Measurements from ENCODE around the gene NEO1.

NEO1 gene, protein sequence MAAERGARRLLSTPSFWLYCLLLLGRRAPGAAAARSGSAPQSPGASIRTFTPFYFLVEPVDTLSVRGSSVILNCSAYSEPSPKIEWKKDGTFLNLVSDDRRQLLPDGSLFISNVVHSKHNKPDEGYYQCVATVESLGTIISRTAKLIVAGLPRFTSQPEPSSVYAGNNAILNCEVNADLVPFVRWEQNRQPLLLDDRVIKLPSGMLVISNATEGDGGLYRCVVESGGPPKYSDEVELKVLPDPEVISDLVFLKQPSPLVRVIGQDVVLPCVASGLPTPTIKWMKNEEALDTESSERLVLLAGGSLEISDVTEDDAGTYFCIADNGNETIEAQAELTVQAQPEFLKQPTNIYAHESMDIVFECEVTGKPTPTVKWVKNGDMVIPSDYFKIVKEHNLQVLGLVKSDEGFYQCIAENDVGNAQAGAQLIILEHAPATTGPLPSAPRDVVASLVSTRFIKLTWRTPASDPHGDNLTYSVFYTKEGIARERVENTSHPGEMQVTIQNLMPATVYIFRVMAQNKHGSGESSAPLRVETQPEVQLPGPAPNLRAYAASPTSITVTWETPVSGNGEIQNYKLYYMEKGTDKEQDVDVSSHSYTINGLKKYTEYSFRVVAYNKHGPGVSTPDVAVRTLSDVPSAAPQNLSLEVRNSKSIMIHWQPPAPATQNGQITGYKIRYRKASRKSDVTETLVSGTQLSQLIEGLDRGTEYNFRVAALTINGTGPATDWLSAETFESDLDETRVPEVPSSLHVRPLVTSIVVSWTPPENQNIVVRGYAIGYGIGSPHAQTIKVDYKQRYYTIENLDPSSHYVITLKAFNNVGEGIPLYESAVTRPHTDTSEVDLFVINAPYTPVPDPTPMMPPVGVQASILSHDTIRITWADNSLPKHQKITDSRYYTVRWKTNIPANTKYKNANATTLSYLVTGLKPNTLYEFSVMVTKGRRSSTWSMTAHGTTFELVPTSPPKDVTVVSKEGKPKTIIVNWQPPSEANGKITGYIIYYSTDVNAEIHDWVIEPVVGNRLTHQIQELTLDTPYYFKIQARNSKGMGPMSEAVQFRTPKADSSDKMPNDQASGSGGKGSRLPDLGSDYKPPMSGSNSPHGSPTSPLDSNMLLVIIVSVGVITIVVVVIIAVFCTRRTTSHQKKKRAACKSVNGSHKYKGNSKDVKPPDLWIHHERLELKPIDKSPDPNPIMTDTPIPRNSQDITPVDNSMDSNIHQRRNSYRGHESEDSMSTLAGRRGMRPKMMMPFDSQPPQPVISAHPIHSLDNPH (N-terminal part only)

DNA sequence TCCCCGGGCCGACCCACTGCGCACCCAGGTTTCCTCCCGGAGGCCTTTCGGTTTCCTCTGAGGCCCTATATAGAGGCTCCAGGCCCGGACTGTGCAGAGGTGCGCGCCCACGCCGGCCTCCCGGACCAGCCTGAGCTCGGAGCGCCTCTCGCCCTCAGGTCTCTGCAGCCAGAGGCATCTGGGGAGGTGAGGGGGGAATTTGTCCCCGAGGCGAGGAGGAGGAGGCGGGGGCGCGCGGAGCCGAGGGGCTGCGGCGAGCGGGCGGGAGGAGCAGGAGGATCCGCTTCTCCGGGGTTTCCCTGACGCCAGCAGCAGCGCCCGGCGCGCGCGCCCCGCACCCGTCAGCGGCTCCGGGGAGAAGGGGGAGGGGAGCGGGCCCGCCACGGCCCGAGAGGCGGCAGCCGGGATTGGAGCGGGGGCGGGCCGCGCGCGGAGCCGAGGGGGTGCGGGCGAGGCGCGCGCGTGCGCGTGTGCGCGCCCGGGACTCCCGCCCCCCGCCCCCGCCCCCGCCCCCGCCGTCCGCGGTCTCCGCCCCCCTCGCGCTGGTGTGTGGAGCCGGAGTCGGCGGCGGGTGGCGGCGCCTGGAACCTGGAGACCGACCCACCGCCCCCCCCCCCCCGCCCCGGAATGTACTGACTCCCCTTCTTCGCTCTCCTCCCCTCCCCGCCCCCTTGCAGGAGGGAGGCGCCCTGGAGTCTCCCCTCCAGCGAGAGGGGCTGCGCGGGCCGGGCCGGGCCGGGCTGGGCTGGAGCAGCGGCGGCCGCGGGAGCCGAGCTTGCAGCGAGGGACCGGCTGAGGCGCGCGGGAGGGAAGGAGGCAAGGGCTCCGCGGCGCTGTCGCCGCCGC lies at the start of gene NEO1:
NEO1 (plus strand) TSS at position 657 of the 846 bp plus-strand sequence. CDS start 213 bp downstream, outside the sequence.
- peak; percentile 36 for DNase-seq

DNA sequence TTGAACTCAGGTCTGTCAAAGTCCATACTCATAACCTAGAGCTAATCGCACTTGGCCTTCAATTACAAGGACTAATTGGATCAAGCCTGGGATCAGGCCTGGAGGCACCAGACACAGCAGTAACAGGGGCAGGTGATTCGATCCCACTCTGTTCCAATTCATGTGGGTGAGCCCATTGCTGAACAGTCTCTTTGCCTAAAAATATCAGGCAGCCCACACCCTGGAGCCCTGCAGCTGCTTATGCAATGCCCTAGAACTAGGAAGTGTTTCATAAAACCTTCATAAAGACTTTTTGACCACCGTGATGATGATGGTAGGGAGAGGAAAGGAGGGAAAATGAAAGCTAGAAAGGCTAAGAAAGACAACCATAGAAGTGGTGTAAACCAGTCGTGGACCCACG lies 47.8 kb upstream of the NEO1 start:
- DNase-seq, result no peak

DNA sequence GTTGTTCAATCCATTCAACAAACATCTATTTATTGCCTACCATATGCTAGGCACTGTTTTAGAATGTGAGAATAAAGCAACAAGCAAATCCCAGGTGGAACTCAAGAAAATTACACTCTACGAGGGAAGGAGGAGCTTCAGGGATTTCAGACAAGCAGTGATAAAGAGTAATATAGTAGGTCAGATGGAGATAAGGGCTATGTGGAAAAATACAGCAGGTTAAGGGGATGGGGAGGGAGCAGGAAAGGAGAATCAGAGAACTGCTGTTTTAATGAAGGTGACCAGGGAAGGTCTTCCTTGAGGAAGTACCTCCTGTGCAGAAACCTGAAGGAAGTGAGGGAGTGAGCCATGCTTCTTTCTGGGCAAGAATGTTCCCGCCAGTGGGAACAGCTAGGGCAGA lies 47.2 kb upstream of the NEO1 start:
- DNase-seq, result no peak

DNA sequence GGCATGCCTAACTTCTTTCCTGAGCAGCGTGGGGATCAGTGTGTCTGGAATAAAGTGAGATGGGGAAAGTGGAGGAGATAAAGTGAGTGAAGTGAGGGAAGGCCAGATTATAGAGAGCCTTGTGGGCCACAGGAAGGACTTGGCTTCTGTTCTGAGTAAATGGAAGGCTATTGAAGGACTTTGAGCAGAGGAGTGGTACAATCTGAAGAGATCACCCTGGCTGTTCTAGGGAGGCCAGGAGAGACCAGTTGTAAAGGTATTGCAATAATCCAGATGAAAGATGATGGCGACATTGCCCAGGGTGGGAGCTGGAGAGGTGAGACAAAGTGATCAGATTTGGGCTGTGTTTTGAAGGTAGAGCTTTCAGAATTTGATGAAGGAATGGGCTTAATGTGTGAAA lies 46.8 kb upstream of the NEO1 start:
- DNase-seq, result no peak

DNA sequence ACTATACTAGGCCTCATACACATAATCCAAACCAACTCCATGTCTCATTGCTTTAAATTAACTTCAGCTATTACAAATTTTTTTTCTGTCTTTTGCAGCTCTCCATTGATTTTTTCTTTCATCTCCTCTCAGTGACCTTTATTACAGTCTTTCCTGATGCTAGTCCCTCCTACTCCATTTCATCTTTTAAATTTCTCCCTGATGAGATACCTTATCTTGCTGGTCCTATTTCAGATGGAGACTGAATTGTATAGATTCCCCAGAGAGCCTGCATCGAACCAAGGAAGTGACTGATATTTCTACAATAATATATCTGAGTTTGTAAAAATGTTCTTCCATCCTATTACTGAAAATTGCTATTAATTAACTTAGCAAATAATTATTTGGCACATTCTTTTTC lies 45.7 kb upstream of the NEO1 start:
- DNase-seq, result no peak

DNA sequence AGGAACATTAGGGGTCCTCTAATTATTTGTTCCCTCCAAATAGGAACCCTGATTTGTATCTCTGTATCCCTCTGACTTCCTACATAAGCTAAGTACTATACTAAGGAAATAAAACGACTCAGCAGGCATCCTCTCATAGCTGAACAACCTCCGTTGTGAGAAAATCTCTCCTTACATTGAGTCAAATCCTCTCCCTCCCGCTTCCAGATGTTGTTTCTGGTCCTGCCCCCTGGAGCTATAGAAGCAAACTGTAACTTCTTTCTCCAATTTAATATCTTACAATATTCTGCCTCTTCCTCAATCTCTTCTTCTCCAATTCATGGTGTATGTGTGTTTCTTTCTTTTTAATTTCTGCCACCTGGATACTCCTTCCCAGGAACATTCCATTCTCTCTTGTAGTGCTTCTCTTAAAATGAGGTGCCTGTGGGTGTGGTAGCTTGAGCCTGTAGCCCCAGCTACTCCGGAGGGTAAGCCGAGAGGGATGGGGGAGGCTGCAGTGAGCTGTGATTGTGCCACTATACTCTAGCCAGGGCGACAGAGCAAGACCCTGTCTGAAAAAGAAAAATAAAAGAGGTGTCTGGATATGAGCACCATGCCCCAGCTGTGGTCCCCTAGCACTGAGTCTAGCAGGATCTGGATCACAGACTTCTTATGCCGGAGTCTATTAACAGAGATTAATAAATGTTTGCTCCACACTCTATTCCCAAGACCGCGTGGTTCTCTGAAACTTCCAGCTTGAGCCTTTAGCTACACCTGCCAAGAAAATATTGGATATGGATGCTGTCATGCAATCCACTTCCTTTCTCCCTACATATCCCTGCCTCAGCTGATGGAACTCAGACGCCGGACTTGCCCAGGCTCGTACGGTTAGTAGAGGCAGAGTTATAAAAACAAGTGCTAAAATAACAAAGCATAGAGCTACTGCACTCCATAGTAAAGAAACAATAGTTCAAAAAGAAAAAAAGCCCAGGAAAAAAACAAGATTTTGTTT lies 42.9 kb upstream of the NEO1 start:
- no peak for DNase-seq

DNA sequence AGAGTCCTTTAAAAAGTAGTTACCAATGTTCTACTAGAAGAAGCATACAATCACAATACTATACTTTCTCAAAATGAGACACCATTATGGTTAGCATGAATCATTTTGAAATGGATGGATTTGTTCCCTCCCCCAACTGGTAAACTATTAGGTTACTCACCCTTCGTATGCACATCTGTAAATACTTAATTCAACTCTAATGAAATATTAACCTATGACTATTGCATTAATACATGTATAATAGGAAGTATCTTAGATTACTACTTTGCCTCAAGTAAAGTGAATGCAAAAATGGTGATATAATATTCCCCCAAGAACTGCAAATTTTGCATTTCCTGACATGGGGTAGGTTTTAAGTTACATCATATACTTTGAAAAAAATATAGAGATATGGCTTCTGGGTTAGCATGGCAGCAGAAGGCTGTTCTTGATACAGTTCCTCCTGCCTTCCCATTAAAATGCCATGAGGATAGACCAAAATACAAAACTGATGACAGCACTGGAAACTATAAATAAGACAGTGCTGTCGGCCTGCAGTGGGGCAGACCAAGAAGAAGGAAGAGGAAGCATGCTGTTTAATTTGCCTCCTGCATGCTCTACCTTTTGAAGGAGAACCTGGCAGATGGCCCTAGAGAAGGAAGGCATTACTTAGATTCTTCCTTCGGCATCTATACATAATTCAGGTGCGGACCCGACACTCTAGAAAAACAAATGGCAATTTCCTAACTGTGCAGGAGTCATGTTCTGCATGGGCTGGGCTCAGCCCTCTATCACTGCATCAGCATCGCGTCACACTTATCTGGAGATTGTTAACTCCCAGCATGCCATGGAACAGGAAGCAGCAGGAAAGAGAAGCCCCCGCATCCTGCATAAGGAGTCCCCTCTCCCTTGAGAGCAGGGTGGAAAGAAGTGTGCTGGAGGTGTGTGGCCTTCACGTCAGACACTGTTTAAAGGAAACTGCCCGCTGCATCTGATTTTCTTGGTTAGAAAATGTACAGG lies 41.8 kb upstream of the NEO1 start:
- DNase-seq, result no peak

DNA sequence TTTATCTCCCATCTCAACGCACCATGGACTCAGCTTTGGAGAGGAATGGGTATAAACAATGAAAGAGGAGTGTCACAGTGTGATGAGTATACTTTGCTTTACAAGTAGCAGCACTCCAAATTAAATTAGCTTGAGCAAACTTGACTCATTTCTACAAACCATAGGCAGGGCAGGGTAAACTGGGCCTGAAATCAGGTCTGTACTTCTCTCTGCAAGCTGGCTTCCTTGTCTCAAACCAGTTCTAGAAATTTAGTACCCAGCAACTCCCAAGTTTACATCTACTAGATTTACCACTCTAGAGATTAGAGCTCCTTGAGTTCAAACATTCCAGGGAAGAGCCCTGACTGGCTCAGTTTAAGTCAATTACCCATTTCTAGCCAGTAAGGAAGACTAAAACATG lies 37.4 kb upstream of the NEO1 start:
- DNase-seq, result no peak

DNA sequence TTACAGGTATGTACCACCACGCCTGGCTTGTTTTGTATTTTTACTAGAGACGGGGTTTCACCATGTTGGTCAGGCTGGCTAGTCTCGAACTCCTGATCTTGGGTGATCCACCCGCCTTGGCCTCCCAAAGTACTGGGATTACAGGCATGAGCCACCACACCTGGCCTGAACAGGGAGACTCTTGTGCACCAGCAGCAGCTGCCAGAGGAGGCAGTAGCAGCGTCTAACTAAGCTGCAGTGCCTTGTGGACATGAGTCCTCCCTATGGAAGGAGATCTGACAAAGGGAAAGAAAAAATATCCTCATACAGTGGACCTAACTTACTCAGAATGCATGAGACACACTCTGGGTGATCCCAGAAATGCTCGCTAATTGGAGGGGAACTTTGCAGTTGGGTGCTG lies 36.8 kb upstream of the NEO1 start:
- no peak for DNase-seq

DNA sequence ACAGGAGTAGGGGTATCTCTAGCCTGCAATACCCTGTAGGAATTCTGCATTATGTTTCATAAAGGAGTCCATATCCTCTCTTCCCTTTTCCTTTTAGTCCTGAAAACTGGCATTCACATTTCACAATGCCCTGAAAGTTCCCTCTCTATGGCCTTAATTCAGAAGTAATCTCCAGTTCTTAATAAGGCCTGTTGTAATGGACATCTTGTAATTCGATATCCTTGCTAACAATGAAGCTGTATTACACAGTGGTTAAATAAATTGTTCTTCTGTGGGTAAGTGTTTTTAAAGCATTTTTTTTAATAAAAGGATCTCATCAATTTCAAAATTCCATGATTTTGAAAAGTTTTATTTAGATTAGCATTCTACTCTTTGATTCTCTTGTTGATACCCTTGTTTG lies 34.3 kb upstream of the NEO1 start:
- DNase-seq, result no peak

DNA sequence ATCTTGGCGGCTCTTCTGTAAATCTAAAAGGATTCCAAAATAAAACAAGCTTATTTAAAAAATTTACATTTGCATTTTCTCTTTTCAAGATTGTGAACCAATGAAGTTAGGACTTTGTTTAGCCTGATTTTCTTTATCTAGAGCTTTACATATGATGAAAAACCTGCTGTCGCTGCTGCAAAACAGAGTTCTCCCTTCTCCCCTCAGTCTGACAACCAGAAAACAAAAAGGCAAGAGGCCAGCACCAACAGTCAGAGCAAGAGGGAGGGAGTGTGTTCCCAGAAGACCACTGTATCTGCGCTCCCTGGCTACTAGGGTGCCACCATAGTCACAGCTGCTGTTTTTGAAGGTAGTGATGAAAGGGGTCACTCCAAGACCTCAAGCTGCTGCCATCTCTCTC lies 33.1 kb upstream of the NEO1 start:
- no peak for DNase-seq

DNA sequence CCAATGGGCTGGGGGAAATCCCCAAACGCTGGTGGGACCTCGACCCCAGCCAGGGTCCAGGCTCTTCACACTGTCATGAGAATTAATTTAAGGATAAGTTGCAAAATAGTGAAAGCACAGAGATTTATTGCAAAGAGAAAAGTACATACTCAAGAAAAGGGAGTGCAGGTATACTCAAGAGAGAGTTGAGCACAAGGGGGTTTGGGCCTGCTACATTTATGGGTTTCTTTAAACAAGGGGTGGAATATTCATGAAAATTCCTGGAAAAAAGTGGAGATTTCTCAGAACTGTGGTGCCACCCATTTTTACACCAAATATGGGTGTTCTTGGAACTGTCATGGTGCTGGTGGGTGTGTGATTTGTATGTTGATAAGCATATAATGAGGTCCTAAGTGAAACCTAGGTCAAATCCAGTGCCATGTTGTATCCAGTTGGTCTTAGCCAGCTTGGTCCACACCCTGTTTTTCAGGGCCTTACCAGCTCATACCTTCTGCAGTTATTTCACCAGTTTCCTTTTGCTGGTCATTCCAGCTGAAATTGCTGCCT lies 32.6 kb upstream of the NEO1 start:
- DNase-seq, result no peak

DNA sequence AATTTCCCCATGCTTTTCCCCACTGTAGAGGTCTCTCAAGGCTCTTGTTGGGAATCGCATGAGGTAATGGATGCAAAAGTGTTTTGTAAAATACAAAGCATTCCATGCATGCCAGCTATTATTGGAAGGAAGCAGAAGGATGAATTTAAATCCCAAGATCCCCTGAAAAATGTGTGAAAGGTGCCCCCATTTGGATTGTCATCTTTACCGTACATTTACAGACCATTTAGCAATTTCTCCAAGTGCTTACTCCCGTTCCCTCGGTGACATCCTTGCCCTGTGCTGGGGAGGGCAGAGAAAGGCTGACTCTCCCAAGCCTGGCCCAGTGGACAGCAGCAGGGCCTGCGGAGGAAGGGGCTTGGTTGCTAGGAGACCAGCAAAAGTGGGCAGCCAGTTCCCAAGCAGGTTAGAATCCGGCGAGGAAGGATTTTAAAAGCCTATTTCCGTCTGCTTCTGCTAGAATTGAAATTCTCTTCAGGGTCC lies 31.1 kb upstream of the NEO1 start:
- DNase-seq, result no peak

DNA sequence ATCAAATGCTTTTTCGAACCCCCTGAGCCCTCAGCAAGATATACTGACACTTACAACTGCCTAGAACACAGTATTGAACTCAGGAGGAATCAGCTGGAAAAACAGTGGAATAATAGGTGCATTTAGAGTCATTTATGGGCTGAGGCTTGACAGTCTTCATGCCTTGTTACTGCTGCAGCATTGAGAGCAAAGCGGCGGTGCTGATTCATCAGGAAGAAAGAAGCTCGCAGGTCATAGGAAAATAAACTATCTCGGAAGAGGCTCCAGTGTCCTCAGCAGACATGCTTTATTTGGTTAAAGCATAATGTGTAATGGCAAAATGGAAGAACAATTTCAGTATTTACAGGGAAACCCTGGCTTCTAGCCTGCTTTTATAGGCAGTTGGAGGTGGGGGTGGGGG lies 30.1 kb upstream of the NEO1 start:
- DNase-seq, result no peak

DNA sequence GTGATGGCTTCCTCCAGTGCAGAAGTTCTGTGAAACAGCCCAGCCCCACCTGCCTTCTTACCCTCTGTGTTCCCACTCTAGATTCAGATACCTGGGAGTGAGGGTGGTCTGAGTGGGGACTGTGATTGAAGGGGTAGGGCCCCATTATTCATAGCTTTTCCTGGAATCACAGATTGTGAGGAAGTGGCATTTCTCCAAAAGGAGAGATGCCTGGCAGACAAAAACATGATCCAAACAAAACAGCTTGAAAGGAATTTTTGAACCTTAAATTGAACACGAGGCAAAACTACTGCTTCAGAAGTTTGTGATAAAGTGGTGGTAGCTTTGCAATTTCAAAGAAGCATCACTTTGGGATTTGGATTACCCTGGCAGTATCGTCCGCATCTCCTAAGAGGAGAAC lies 29.2 kb upstream of the NEO1 start:
- no peak for DNase-seq

DNA sequence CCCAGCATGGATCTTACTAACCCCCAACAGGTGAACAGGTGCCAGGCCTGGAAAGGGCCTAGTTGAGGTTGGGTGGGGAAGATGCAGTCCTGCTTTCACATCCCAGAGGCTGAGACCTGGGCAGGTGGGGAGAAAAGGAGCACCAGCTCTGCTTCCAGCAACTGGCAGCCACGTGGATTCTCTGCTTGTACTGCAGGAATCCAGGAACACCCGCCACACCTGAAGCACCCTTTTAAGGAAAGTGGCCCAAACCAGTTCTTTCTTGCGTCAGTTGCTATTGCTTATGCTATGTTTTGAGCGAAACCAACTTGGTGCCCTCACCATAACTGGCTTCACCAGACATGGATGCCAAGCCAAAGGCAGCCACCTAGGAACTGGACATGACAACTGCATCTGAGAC lies 28.1 kb upstream of the NEO1 start:
- DNase-seq, result no peak

DNA sequence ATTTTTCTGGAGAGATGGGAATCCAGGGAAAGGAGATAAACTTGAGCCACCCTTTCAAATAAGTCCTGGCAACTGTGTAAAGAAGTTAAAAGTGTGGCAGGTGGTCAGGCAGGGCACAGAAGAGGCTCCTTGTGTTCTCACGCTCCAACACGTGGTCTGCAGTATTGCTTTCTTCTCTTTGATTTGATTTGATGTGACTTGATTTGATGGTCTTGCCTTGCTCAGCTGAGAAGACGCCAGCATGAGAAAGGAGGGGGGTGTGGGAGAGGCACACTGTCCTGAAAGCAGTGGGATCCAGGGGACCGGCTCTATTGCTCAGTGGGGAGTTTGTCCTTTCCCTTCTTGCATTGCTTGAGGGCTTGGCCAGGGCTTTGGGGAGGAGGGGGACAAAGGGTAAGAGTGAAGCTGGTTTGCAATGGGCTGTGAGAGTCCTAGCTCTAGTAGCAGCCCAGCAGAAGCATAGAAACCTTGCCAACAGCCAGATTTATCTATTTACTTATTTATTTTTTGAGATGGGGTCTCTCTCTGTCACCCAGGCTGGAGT lies 25.7 kb upstream of the NEO1 start:
- DNase-seq, result no peak

DNA sequence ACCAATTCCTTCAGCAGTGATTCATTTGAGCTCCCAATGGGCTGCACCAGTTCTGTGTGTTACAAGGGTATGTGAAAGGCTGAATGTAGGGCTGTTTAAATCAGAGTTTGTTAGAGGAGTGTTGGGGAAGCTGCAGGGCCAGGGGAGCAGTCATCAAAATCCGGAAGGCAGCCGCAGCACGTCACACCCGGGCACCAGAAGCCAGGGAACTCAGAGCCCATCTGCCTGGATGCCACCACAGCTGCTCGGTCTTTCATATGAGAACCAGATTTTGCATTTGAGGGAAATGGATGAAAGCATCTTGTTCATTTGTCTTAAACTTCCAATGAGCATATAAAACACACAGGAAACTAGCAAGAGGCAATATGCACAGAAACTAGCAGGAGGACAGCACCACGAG lies 24.2 kb upstream of the NEO1 start:
- no peak for DNase-seq

DNA sequence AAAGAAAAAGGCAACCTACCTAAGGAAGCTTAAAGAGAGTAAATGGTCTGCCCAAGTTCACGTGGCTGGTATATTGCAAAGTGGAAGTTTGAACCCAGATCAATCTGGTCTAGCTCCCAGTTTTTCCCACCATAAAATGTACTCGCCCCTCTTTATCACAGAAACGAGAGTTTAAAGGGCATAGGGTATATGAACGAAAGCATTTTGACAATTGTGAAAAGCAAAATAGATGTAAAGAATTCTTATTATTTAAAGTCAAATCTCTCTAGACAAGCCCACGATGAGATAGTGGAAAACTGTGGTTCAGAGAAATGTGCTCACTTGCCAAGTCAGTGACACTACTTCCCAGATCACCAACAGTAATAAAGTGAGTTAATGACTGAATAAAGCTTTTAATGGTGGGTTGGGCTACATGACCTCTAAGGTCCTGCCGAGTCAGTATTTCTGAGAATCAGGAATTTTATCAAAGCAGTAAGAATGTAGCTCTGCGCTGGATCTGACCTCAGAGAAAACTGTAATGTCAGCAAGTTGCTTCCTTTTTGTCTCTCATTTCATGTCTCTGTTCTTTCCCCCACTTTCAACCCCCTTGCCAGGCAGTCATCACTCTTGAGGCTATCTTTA lies 23.3 kb upstream of the NEO1 start:
- DNase-seq, result no peak

Measured in Kasumi-1 (cell line).